GM10248 (cell line): ENCODE measurements around the gene PJVK.
"Not testable (repeated sequence)": the region's sequence is repeated elsewhere in the genome, so short reads cannot be mapped to it uniquely, and the experiment has no call there.

ENCODE experiments used
- CTCF ChIA-PET: fragments of 300-600 bp; sonication (Branson Sonifier 250); formaldehyde crosslinking; extraction: SDS; loops from one replicate; lab custom pipeline; 2021; ENCODE audit warnings: antibody characterized with exemption; lab: Yijun Ruan, JAX
- POLR2A ChIA-PET: fragments of 350-650 bp; sonication (Branson Sonifier 250); formaldehyde crosslinking; extraction: SDS; loops from one replicate; lab custom pipeline; 2020; ENCODE audit warnings: antibody characterized with exemption; lab: Yijun Ruan, JAX
- DNase-seq: peaks from one replicate; pipeline ENCODE4 v3.0.0; 2012; ENCODE audit errors: extremely low spot score
- CTCF ChIP-seq: IDR thresholded peaks from 2 replicates; pipeline ENCODE4 v1.5.1; 2012; ENCODE audit warnings: mild to moderate bottlenecking, low read depth; ENCODE audit errors: extremely low read depth, missing control alignments, control extremely low read depth

Gene PJVK

GRCh38 chr2:178469219-178469849 lies 18.2 kb downstream of the PJVK start:
- no peak for TF ChIP-seq CTCF
- POLR2A ChIA-PET: no interaction called here
- no peak for DNase-seq
- CTCF ChIA-PET: interaction anchor here (1.0 to 4.8 kb wide), 4 partner anchors 11 to 51 kb away, joined by 3 to 25 read pairs (median 3); no protein-coding TSS in a partner anchor

- POLR2A ChIA-PET, DNase-seq: not testable (repeated sequence)
- CTCF ChIA-PET: interaction anchor here (1.8 kb wide), 1 partner anchor 13 kb away, joined by 4 read pairs; no protein-coding TSS in a partner anchor
Measured at GRCh38 chr2:178471313-178471712, 20.1 kb downstream of the PJVK start.

- POLR2A ChIA-PET: no interaction called here
- TF ChIP-seq CTCF: no peak
- CTCF ChIA-PET: interaction anchor here (1.1 to 1.3 kb wide), 2 partner anchors 22 to 49 kb away, joined by 3 read pairs; partner anchors contain the start of genes PJVK and PRKRA
- no peak for DNase-seq
Measured at GRCh38 chr2:178473373-178473772, 22.2 kb downstream of the PJVK start.

GRCh38 chr2:178473931-178474330 lies 22.8 kb downstream of the PJVK start:
- ChIA-PET CTCF (interaction anchor here (1.1 kb wide), 1 partner anchor 49 kb away, joined by 3 read pairs; no protein-coding TSS in a partner anchor), POLR2A (no interaction called here)
- TF ChIP-seq CTCF: no peak
- DNase-seq: no peak

- CTCF ChIA-PET: no interaction called here
- DNase-seq: no peak
- POLR2A ChIA-PET: no interaction called here
- TF ChIP-seq CTCF: no peak
Measured at GRCh38 chr2:178474560-178474959, 23.4 kb downstream of the PJVK start.

GRCh38 chr2:178476477-178476876 lies 25.3 kb downstream of the PJVK start:
- DNase-seq: no peak
- POLR2A ChIA-PET: no interaction called here
- CTCF ChIA-PET: interaction anchor here (1.6 kb wide), 1 partner anchor 62 kb away, joined by 3 read pairs; no protein-coding TSS in a partner anchor
- no peak for TF ChIP-seq CTCF

GRCh38 chr2:178477443-178478129 lies 26.4 kb downstream of the PJVK start:
- no peak for TF ChIP-seq CTCF
- ChIA-PET CTCF (interaction anchor here (1.6 kb wide), 1 partner anchor 63 kb away, joined by 3 read pairs; no protein-coding TSS in a partner anchor), POLR2A (no interaction called here)
- DNase-seq: no peak
